K562 (cell line): ENCODE results near the gene ATP8B2. TPM values are rescaled to one million over a fixed set of nuclear protein-coding genes. Genes with fewer than 3 reads are reported as not detected.
A peak's percentile ranks its signal among the peaks of the same experiment; 100 is the strongest.

Experiments
- ARID4B ChIP-seq: sonication (generic); formaldehyde crosslinking; IDR thresholded peaks from 2 replicates; pipeline ENCODE4 v1.8.0; 2022; ENCODE audit warnings: mild to moderate bottlenecking, missing genetic modification reagents
- DACH1 ChIP-seq: fragments of 450-650 bp; IDR thresholded peaks from 2 replicates; pipeline ENCODE4 v1.6.1; 2018; ENCODE audit not compliant: partially characterized antibody
- GTF2B ChIP-seq: IDR thresholded peaks from 2 replicates; pipeline ENCODE4 v1.6.1; 2011; ENCODE audit not compliant: insufficient read length; ENCODE audit errors: extremely low read depth
- HBP1 ChIP-seq: fragments of 450-650 bp; formaldehyde crosslinking; IDR thresholded peaks from 2 replicates; pipeline ENCODE4 v1.4.0; 2022; ENCODE audit warnings: missing genetic modification characterization
- HOMEZ ChIP-seq: fragments of 250-450 bp; sonication (Bioruptor Pico); IDR thresholded peaks from 2 replicates; pipeline ENCODE4 v1.4.0; 2020; ENCODE audit warnings: mild to moderate bottlenecking, moderate library complexity
- KHSRP ChIP-seq: fragments of 450-650 bp; IDR thresholded peaks from 2 replicates; pipeline ENCODE4 v1.6.1; 2017
- POLR3G ChIP-seq: IDR thresholded peaks from 2 replicates; pipeline ENCODE4 v1.6.1; 2011; ENCODE audit not compliant: insufficient read length, insufficient replicate concordance; ENCODE audit errors: extremely low read depth
- PPARD ChIP-seq: fragments of 250-450 bp; sonication (Bioruptor Pico); IDR thresholded peaks from 2 replicates; pipeline ENCODE4 v1.8.0; 2022; ENCODE audit warnings: inconsistent platforms, mild to moderate bottlenecking, moderate library complexity
- RNF219 ChIP-seq: fragments of 250-450 bp; sonication (Bioruptor Pico); IDR thresholded peaks from 2 replicates; pipeline ENCODE4 v1.5.0; 2022; ENCODE audit warnings: mild to moderate bottlenecking
- SMAD1 ChIP-seq: fragments of 150-350 bp; IDR thresholded peaks from 2 replicates; pipeline ENCODE4 v1.6.1; 2014; ENCODE audit warnings: low read length, low read depth; ENCODE audit not compliant: partially characterized antibody
- TAL1 ChIP-seq: fragments of 450-650 bp; IDR thresholded peaks from 2 replicates; pipeline ENCODE4 v1.6.1; 2016; ENCODE audit warnings: mild to moderate bottlenecking
- TCF7 ChIP-seq: sonication (generic); IDR thresholded peaks from 2 replicates; pipeline ENCODE4 v1.6.1; 2016; ENCODE audit warnings: antibody characterized with exemption, borderline replicate concordance
- WHSC1 ChIP-seq: IDR thresholded peaks from one replicate; pipeline ENCODE4 v1.6.1; 2012; ENCODE audit warnings: low read length, control low read depth, inconsistent platforms
- ZBTB1 ChIP-seq: sonication (generic); formaldehyde crosslinking; IDR thresholded peaks from 2 replicates; pipeline ENCODE4 v1.8.1; 2023; ENCODE audit warnings: missing genetic modification reagents, low read depth, mild to moderate bottlenecking, borderline replicate concordance
- ZFX ChIP-seq: sonication (generic); formaldehyde crosslinking; IDR thresholded peaks from 2 replicates; pipeline ENCODE4 v1.8.0; 2022; ENCODE audit warnings: mild to moderate bottlenecking, missing genetic modification reagents, moderate library complexity
- ZNF146 ChIP-seq: IDR thresholded peaks from one replicate; pipeline ENCODE4 v1.6.1; 2018; ENCODE audit warnings: missing compliant biosample characterization; ENCODE audit not compliant: unreplicated experiment
- ZNF184 ChIP-seq: sonication (generic); formaldehyde crosslinking; IDR thresholded peaks from 2 replicates; pipeline ENCODE4 v1.5.0; 2020; ENCODE audit warnings: missing genetic modification reagents
- ZNF311 ChIP-seq: fragments of 250-450 bp; sonication (Bioruptor Pico); IDR thresholded peaks from 2 replicates; pipeline ENCODE4 v1.4.0; 2020; ENCODE audit warnings: mild to moderate bottlenecking, moderate library complexity
- ZNF384 ChIP-seq: IDR thresholded peaks from 2 replicates; pipeline ENCODE4 v1.6.1; 2012; ENCODE audit warnings: low read depth, low read length, improper control_type of control experiment
- ZNF445 ChIP-seq: fragments of 250-450 bp; sonication (Bioruptor Pico); IDR thresholded peaks from 2 replicates; pipeline ENCODE4 v1.4.0; 2020; ENCODE audit warnings: low read depth, mild to moderate bottlenecking, moderate library complexity
- polyA plus RNA-seq, 8 experiments: library from polyadenylated mRNA; depleted of rRNA in 4 of 8; stranded (reverse) in 5 of 8; unstranded in 3 of 8; fragments of >200 nt; fragmentation: Nextera tagmentation in 2 of 8; fragmentation: Illumina TruSeq in 1 of 8; extraction: Ambion mirVana in 2 of 8; extraction: Trizol in 1 of 8; gene quantifications; 2 replicates each; pipeline versions ENCODE4 v1.2.1 to v1.2.3, GENCODE V29; 2011 to 2014; ENCODE audit warnings: inconsistent platforms in 1 of 8, missing spikeins in 1 of 8
- total RNA-seq, 7 experiments: library from RNA; depleted of rRNA in 6 of 7; stranded (reverse); fragments of >200 nt in 6 of 7; fragmentation: Illumina TruSeq in 2 of 7; extraction: Trizol in 2 of 7; gene quantifications; 2 replicates each; pipeline versions ENCODE4 v1.2.1 to v1.2.3, GENCODE V29; 2011 to 2021; ENCODE audit warnings: low replicate concordance in 1 of 7

The ATP8B2 gene
- total and polyA plus RNA-seq, 9 of the 15 experiments (the other 6 are each of a cell fraction or from before 2014, with no cell fraction given) = 0.27 to 33.2 (median 18.4) TPM

GRCh38 chr1:154353460-154353904, 28.2 kb downstream of the ATP8B2 start (continued):
- TF ChIP-seq DACH1 (peak; percentile 31), RNF219 (CRISPR knock-in tag) (no peak), HBP1 (CRISPR knock-in tag) (peak; percentile 16; the same call in 1 of the 2 replicates), ZNF184 (CRISPR knock-in tag) (no peak), ARID4B (peak; percentile 49; the same call in 1 of the 2 replicates), ZNF384 (no peak), POLR3G (no peak), ZNF146 (CRISPR knock-in tag) (no peak), KHSRP (peak; percentile 45; the same call in 1 of the 2 replicates), WHSC1 (no peak), SMAD1 (no peak), HOMEZ (CRISPR knock-in tag) (no peak), TCF7 (peak; percentile 80; the same call in 1 of the 2 replicates), TAL1 (peak; percentile 75), ZNF311 (CRISPR knock-in tag) (no peak), ZFX (CRISPR knock-in tag) (no peak), ZBTB1 (CRISPR knock-in tag) (no peak), ZNF445 (CRISPR knock-in tag) (no peak), GTF2B (no peak), PPARD (CRISPR knock-in tag) (no peak)
